Keratinocyte (primary cell): ENCODE measurements around the gene CDKN2D.

Experiments used
- EZH2 ChIP-seq: IDR thresholded peaks from one replicate; pipeline ENCODE4 v1.6.1; 2012; ENCODE audit warnings: inconsistent platforms, mild to moderate bottlenecking, low read length, moderate library complexity
- TF ChIP-seq, protein P1 (sequence below), 3 experiments: IDR thresholded peaks in 1 of 3; conservative IDR thresholded peaks in 1 of 3; optimal IDR thresholded peaks in 1 of 3; 2 replicates in 2 of 3; 3 replicates in 1 of 3; pipeline versions ENCODE3 to v1.5.1; 2011; ENCODE audit warnings: low read length in 3 of 3, mild to moderate bottlenecking in 3 of 3, moderate library complexity in 2 of 3, control low read depth in 1 of 3, inconsistent platforms in 1 of 3; ENCODE audit not compliant: insufficient read depth in 2 of 3; ENCODE audit errors: extremely low read depth in 1 of 3

DNA sequence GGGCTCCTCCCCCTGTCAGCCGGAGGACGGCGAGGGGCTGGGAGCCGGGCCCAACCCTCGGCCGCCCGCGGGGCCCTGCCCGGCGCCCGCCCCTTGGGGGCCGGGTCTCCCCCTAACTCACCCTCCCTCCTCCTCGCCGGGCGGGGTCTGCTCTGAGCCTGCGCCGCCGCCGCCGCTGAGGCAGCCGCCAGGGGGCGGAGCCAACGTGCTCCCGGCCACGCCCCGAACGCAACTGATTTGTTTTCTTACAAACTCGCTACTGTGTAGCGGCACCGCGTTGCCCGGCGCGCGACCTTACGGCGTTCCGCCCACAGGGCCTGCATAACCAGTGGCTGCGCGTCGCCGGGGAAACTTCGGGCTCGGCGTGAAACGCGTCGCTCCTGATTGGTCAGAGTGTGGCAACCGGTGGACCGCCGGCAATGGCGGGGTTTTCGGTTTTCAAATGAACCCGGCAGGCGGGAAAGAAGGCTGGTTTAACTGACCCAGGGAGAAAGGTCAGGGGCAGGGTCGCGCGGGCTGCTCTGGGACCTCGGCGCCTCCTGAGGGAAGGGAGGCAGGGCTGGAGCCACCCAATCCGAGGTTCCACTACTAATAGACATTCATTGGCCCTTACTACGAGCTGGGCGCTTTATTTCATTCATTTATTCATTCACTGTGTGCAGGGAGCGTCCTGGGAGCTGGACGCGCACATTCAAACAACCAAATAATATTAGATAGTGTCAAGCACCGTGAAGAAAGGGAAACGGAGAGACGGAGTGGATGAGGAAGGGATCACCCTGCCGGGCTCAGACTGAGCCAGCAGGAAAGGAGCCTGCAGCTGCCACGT lies at the start of gene CDKN2D:
- TF ChIP-seq, protein P1, sequence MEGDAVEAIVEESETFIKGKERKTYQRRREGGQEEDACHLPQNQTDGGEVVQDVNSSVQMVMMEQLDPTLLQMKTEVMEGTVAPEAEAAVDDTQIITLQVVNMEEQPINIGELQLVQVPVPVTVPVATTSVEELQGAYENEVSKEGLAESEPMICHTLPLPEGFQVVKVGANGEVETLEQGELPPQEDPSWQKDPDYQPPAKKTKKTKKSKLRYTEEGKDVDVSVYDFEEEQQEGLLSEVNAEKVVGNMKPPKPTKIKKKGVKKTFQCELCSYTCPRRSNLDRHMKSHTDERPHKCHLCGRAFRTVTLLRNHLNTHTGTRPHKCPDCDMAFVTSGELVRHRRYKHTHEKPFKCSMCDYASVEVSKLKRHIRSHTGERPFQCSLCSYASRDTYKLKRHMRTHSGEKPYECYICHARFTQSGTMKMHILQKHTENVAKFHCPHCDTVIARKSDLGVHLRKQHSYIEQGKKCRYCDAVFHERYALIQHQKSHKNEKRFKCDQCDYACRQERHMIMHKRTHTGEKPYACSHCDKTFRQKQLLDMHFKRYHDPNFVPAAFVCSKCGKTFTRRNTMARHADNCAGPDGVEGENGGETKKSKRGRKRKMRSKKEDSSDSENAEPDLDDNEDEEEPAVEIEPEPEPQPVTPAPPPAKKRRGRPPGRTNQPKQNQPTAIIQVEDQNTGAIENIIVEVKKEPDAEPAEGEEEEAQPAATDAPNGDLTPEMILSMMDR (optimal IDR thresholded peaks at IDR 0.05 in 1 of 3, IDR thresholded peaks at IDR 0.05 in 1 of 3, conservative IDR thresholded peaks at IDR 0.05 in 1 of 3; ENCODE audit: extremely low read depth in 1 of 3, insufficient read depth in 2 of 3, low read length in 3 of 3), result no peak
- TF ChIP-seq EZH2, result no peak
